ENCODE measurements around the gene ABTB1.
A peak's percentile ranks its signal among the peaks of the same experiment; 100 is the strongest.

Gene ABTB1

DNA sequence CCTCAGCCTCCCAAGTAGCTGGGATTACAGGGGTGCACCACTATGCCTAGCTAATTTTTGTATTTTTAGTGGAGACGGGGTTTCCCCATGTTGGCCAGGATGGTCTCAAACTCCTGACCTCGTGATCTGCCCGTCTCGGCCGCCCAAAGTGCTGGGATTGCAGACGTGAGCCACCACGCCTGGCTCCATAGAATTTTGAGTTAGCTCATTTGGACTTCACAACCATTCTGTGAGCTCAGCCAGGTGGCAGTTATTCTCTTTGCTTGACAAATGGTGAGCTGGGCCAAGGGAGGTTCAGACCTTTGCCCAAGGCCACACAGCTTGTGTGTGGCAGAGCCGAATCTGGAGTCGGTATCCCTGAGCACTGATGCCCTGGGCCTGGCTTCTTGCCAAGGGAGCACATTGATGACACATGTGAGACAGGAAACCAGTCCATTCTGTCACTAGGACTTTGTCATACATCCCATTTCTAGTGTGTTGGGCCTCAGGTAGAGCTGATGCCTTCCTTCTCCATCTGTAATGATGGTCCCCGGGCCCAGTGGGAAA lies 26.2 kb upstream of the ABTB1 start:
- peak; percentile 72 for DNase-seq
- H3K4me1 ChIP-seq, result peaks cover 13% of the 10 kb centered on the region

DNA sequence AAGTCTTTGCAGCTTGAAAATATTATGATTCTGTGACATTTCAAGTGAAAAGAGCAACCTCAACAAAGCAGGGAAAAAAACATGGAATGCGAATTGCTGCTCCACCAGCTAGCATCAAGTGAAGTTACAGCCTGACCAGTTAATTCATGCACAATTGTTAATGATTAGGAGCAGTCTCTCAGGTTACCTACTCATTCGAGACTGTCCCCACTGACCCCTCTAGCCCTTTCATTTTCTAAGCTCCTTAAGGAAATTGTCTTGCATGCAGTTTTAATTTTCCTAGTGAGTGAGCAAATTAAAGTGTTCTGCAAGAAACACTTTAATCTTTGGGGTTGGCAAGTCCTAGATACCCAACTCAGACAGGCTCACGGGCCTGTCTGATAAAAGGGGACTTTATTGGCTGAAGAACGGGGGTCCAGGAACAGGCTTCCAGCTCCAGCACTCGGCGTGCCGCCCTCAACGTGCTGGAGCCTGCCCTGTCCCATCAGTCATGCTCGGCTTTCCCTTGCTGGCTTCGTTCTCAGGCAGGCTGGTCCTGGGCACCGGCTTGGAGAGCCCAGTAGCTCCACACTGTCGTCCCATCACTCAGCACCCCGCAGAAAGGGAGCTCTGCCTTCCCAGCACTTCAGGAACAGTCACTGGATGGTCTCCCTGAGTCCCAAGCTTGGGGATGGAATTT lies 25.4 kb upstream of the ABTB1 start:
- Histone ChIP-seq H3K27me3 (no peaks in the 10 kb centered on the region), H3K4me3 (ENCODE audit: low read depth, low read length) (no peak overlapping the region), H3K9me3 (no peaks in the 10 kb centered on the region), H3K36me3 (peaks cover 26% of the 10 kb centered on the region), H3K4me1 (peaks cover 13% of the 10 kb centered on the region)
- no peak for DNase-seq
- TF ChIP-seq, protein P1, sequence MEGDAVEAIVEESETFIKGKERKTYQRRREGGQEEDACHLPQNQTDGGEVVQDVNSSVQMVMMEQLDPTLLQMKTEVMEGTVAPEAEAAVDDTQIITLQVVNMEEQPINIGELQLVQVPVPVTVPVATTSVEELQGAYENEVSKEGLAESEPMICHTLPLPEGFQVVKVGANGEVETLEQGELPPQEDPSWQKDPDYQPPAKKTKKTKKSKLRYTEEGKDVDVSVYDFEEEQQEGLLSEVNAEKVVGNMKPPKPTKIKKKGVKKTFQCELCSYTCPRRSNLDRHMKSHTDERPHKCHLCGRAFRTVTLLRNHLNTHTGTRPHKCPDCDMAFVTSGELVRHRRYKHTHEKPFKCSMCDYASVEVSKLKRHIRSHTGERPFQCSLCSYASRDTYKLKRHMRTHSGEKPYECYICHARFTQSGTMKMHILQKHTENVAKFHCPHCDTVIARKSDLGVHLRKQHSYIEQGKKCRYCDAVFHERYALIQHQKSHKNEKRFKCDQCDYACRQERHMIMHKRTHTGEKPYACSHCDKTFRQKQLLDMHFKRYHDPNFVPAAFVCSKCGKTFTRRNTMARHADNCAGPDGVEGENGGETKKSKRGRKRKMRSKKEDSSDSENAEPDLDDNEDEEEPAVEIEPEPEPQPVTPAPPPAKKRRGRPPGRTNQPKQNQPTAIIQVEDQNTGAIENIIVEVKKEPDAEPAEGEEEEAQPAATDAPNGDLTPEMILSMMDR (IDR thresholded peaks at IDR 0.05; ENCODE audit: low read depth, low read length), result no peak

More for the DNA sequence above, 26.2 kb upstream of the ABTB1 start:
- TF ChIP-seq, protein P1 (IDR thresholded peaks at IDR 0.05; ENCODE audit: low read depth, low read length), result no peak
- Histone ChIP-seq H3K4me3 (ENCODE audit: low read depth, low read length) (no peak overlapping the region), H3K9me3 (no peaks in the 10 kb centered on the region), H3K36me3 (peaks cover 29% of the 10 kb centered on the region), H3K27me3 (no peaks in the 10 kb centered on the region)

DNA sequence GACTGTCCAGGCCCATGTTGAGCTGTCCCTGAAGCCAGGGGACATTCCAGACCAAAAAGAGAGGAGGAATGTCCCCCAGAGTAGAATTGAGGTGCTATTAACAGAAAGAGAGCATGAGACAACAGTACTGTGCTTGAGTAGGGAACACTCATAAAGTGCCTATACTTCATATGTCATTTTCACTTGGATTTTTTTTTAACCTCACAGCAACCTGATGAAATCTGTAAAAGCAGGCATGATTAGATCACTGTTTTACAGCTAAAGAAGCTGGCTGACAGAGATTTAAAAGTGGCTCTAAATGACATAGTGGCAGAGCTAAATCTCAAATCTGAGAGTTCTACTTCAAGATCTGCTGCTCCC lies 24.9 kb upstream of the ABTB1 start:
- no peak for DNase-seq
- Histone ChIP-seq H3K4me3 (ENCODE audit: low read depth, low read length) (no peak overlapping the region), H3K9me3 (no peaks in the 10 kb centered on the region), H3K27me3 (no peaks in the 10 kb centered on the region), H3K36me3 (peaks cover 26% of the 10 kb centered on the region), H3K4me1 (peaks cover 13% of the 10 kb centered on the region)
- TF ChIP-seq, protein P1 (IDR thresholded peaks at IDR 0.05; ENCODE audit: low read depth, low read length), result no peak

DNA sequence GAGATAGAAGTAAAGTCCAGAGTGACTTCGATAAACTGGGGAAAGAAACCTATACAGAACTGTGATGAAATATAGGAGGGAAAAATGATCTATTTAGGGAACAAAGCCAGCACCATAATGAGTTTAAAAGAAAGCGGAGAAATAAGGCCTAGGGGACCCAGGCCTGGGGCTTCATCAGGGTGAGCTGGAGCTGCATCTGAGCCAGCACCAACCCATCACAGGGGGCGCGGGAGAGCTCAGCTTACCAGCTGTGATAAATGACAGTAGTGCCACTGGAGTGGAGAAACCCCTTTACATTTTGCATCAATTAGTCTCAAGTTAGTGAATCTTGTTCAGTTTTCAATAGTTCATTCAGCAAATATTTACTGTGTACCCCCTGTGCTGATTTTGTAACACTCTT lies 22.5 kb upstream of the ABTB1 start:
- Histone ChIP-seq H3K4me1 (peaks cover 13% of the 10 kb centered on the region), H3K27me3 (no peaks in the 10 kb centered on the region), H3K36me3 (peaks cover 17% of the 10 kb centered on the region), H3K9me3 (no peaks in the 10 kb centered on the region), H3K4me3 (ENCODE audit: low read depth, low read length) (no peak overlapping the region)
- TF ChIP-seq, protein P1 (IDR thresholded peaks at IDR 0.05; ENCODE audit: low read depth, low read length), result no peak
- DNase-seq, result no peak

DNA sequence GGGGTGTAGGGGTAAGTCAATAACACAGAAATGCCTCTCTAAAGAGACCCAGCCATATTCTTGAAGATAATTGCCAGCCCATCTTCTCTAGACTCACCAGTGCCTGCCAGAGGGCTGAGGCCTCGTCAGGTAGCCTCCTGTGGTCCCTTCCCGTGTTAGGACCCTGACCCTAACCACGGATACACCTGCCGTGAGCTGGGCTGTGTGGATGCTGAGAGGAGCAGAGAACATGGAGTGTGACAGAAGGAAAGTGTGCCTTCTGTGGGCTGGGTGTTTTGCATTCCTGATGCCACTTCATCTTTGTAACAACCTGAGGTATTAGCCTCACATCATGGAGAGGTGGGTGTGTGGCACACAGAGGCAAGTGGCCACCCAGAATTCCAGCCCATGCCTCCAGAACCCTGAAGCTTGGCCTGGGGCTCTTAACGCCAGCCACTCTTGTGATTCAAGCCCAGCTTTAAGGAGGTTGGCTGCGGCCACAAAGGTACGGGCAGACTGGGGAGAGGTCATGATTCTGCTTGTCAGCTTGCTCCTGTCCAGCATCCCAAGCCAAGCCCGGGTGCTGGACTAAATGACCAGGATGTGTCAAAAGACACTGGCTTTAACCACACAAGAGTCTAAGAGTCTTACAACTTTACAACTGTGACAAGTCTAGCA lies 21.1 kb upstream of the ABTB1 start:
- TF ChIP-seq, protein P1 (IDR thresholded peaks at IDR 0.05; ENCODE audit: low read depth, low read length), result no peak
- H3K4me1 ChIP-seq, result peaks cover 12% of the 10 kb centered on the region
- no peak overlapping the region for H3K4me3 ChIP-seq (ENCODE audit: low read depth, low read length)
- H3K9me3 ChIP-seq, result no peaks in the 10 kb centered on the region
- no peaks in the 10 kb centered on the region for H3K27me3 ChIP-seq
- DNase-seq, result no peak
- H3K36me3 ChIP-seq, result peaks cover 14% of the 10 kb centered on the region
